Fibroblast of gingiva (primary cell): Measurements from ENCODE around the gene KIAA0753.

Experiments
- DNase-seq: peaks from one replicate; pipeline ENCODE4 v3.0.0-alpha.2; 2011; ENCODE audit warnings: low read depth

Gene KIAA0753

GRCh38 chr17:6569370-6570285 lies 70.9 kb downstream of the KIAA0753 start:
- no peak for DNase-seq

GRCh38 chr17:6568184-6568758 lies 72.2 kb downstream of the KIAA0753 start:
- no peak for DNase-seq

- DNase-seq, result peak; percentile 10
Measured at GRCh38 chr17:6567528-6568183, 72.9 kb downstream of the KIAA0753 start.

- DNase-seq, result no peak
Measured at GRCh38 chr17:6561446-6561845, 79.1 kb downstream of the KIAA0753 start.

GRCh38 chr17:6560496-6560895 lies 80.0 kb downstream of the KIAA0753 start:
- DNase-seq, result no peak

- no peak for DNase-seq
Measured at GRCh38 chr17:6559753-6560215, 80.7 kb downstream of the KIAA0753 start.

GRCh38 chr17:6558932-6559752 lies 81.4 kb downstream of the KIAA0753 start:
- DNase-seq, result no peak

- DNase-seq, result no peak
Measured at GRCh38 chr17:6558276-6558675, 82.2 kb downstream of the KIAA0753 start.

- no peak for DNase-seq
Measured at GRCh38 chr17:6557040-6557438, 83.5 kb downstream of the KIAA0753 start.

GRCh38 chr17:6556121-6557039 lies 84.1 kb downstream of the KIAA0753 start, which contains the start of gene PITPNM3:
PITPNM3 (minus strand) TSS chr17:6556555; CDS start chr17:6556406, 149 bp downstream.
- DNase-seq, result no peak

GRCh38 chr17:6555331-6556120 lies 85.0 kb downstream of the KIAA0753 start:
- DNase-seq, result no peak

- no peak for DNase-seq
Measured at GRCh38 chr17:6554871-6555330, 85.6 kb downstream of the KIAA0753 start.

GRCh38 chr17:6554342-6554741 lies 86.2 kb downstream of the KIAA0753 start:
- no peak for DNase-seq

- DNase-seq, result no peak
Measured at GRCh38 chr17:6551869-6552531, 88.5 kb downstream of the KIAA0753 start.

GRCh38 chr17:6551356-6551755 lies 89.2 kb downstream of the KIAA0753 start:
- no peak for DNase-seq

GRCh38 chr17:6549384-6550036 lies 91.0 kb downstream of the KIAA0753 start:
- DNase-seq, result no peak

- no peak for DNase-seq
Measured at GRCh38 chr17:6548578-6549330, 91.8 kb downstream of the KIAA0753 start.

- DNase-seq, result no peak
Measured at GRCh38 chr17:6548034-6548433, 92.5 kb downstream of the KIAA0753 start.
